ELR (cell line): Measurements from ENCODE around the gene SLC30A7.
A peak's percentile ranks its signal among the peaks of the same experiment; 100 is the strongest.
"Not testable (repeated sequence)": the region's sequence is repeated elsewhere in the genome, so short reads cannot be mapped to it uniquely, and the experiment has no call there.

Source experiments
- DNase-seq: peaks from one replicate; pipeline ENCODE4 v3.0.0-alpha.2; 2015; ENCODE audit warnings: low read depth

SLC30A7 gene

GRCh38 chr1:100941098-100941527, 45.2 kb downstream of the SLC30A7 start:
- DNase-seq = no peak

DNA sequence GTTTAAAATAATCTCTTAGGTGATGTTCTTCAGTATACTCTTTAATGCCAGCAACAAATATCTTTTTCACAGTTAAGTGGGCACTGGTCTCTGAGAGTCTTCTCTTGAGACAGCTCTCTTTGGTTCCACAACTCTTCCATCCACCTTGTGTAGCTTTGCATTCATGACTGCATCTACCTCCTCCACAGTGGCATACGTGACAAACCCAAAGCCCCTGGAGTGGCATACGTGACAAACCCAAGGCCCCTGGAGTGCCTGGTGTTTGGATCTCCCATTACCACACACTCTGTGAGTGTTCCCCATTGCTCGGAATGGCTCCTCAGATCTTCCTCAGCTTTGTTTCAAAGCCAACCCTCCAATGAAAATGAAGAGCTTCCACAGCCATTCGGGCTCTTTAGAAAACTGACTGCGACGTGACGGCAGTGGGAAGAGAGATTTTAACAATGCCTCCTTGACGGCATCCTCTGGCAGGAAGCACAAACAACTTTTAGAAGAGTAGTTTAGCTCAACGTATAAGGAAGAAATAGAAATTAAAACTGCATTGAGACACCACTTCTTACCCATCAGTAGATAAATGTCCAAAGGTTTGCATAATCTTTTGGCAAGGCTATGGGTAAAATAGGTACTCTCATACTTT, 45.8 kb downstream of the SLC30A7 start:
- DNase-seq = no peak

GRCh38 chr1:100942304-100943046, 46.6 kb downstream of the SLC30A7 start:
- no peak for DNase-seq

GRCh38 chr1:100943533-100943932, 47.6 kb downstream of the SLC30A7 start:
- no peak for DNase-seq

- not testable (repeated sequence) for DNase-seq
These were observed 50.2 kb downstream of the SLC30A7 start for GRCh38 chr1:100946064-100946463.

DNA sequence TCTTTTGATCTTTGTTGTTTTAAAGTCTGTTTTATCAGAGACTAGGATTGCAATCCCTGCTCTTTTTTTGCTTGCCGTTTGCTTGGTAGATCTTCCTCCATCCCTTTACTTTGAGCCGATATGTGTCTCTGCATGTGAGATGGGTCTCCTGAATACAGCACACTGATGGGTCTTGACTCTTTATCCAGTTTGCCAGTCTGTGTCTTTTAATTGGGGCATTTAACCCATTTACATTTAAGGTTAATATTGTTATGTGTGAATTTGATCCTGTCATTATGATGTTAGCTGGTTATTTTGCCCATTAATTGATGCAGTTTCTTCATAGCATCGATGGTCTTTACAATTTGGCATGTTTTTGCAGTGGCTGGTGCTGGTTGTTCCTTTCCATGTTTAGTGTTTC, 51.9 kb downstream of the SLC30A7 start:
- not testable (repeated sequence) for DNase-seq

GRCh38 chr1:100948721-100949405, 53.0 kb downstream of the SLC30A7 start:
- DNase-seq = not testable (repeated sequence)

DNA sequence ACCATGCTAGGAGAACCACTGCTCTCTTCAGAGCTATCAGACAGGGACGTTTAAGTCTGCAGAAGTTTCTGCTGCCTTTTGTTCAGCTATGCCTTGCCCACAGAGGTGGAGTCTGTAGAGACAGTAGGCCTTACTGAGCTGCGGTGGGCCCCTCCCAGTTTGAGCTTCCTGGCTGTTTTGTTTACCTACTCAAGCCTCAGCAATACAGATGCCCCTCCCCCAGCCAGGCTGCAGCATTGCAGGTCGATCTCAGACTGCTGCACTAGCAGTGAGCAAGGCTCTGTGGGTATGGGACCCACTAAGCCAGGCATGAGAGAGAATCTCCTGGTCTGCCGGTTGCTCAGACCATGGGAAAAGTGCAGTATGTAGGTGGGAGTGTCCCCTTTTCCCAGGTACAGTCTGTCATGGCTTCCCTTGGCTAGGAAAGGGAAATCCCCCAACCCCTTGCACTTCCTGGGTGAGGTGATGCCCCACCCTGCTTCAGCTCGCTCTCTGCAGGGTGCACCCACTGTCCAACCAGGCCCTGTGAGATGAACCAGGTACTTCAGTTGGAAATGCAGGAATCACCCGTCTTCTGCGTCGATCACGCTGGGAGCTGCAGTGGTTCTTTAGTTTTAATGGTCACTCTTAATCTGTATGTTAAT, 53.7 kb downstream of the SLC30A7 start:
- DNase-seq = peak; percentile 11

DNA sequence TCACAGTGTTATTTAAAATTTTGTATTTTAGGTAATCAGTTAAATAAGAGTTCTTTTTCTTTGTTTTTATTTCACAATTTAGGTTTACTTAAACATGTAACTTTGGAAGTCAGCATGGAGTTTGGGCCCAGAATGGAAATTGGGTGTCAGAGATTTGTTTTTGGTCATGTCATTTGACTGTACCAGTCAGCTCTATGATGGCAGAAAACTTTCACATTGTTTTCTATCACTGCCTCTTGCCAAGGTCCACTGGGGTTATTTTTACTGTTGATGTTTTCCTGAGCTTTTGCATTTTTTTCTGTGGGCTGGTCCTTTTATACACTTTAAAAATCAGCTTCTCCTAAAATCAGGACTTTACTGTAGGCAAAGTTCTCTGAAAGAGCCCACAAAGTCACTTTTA, 54.4 kb downstream of the SLC30A7 start:
- DNase-seq = no peak

DNA sequence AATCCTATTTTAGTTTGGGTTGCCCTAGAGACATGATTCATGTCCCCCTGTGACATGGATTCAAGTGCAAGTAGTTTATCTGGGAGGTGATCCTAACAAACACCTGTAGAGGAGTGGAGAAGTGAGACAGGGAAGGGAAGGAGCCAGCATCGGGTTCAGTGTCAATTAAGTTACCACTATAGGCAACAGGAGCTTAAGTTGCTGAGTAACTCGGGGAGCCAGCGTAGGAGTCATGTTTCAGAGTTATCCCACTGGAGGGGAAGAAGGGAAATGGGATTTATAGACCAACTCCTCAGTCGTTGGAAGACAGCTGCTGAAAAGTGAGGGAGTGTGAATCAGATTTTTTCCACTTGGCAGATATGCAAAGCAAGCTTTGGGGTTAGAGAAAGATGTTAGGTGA, 54.9 kb downstream of the SLC30A7 start:
- DNase-seq = peak; percentile 4

- DNase-seq = no peak
These were observed 56.3 kb downstream of the SLC30A7 start for GRCh38 chr1:100952104-100952745.

DNA sequence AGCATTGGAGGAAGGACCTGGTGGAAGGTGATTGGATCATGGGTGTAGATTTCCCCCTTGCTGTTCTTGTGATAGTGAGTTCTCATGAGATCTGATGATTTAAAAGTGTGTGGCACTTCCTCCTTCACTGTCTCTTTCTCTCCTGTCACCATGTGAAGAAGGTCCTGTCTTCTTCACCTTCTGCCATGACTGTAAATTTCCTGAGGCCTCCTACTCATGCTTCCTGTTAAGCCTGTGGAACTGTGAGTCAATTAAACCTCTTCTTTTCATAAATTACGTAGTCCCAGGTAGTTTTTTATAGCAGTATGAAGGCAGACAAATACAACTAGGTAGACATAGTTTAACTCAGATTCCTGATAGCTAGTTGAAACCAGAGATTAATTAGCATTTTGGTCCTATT, 57.1 kb downstream of the SLC30A7 start:
- peak; percentile 47 for DNase-seq

DNA sequence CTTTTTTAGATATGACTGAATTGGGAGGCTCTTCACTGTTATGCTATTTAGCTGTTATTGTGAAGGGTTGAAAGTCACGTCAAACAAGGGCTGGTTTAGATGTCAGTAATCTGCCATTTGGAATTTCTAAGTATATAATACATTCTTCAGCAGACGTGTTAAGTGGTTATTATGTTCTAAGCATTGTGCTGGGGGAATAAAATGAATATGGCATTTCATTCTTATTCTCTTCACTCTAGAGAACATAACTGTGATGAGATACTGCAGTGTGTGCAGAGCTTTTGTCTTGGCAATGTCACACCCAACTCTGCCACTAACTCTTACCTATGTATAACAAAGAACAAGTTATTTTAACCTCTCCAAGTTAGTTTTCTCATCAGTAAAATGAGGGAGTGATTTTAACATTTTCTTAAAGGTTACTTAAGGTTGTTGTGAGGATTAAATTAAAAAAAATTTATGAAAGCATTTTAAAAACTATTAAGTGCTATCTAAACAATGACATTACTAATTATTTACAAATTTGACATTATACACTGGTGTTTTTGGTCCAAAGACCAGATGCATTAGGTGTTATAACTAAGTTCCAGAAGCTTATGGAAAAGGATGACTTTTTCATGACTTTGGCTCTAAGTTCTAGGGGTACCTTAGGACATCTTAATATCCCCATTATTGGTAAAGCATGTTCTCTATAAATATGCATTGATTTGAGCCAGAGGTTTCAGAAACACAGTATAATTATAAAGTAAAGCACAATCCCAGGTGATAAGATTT, 58.3 kb downstream of the SLC30A7 start:
- no peak for DNase-seq

DNA sequence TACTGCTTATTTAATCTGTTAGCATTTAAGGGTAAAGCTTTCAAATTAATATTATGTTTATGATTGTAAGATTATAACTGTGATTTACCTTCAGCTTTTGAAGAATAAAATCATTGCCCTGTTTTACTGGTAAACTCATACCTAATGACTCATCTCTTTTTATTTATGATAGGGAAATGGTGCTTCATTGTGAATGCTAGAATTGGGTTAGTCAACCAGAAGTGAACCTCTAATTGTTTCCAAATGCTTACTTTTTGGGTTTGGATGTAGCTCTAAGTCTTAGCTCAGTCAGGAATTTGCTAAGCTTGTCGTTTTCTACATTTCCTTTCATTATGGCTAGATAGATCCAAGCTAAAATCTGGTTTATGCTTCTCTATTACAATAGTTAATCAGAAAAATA, 59.4 kb downstream of the SLC30A7 start:
- DNase-seq = peak; percentile 92

DNA sequence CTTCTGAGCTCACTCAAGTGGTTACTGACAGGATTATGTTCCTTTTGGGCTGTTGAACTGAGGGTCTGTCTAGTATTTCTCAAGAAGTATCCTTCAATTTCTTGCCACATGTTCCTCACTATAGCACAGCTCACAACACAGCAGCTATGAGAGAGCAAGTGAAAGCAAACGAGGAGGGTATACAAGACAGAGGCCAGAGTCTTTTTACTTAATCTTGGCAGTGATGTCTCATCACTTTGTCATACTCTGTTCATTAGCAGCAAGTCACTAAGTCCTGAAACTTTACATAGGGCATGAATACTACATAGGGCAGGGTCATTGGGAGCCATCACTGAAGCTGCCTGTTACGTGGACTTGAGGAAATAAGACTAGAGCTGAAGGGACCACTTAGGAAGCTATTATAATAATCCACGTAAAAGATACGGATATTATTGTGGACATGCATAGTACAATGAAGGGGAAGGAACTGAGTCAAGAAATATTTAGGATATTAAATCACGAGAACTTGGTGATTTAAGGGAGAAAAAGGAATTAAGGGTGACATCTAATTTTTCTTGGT, 63.7 kb downstream of the SLC30A7 start:
- peak; percentile 58 for DNase-seq

DNA sequence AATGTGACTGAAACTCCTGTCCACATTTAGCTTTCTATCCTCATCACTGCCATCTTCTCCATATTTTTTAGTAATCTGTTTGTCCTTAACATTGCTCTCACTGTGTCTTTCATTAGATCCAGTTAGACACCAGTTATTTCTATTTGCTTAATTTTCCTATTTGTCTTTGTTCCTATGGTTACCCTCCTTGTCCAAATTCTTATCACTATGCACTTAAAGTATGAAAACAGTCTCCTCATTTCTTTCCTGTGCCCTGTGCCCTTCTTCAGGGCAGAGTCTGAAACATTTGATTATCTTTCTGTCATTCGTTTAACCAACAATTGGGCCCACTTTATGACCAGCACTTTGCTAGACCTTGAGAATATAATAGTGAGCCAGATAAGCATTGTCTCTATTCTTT, 64.2 kb downstream of the SLC30A7 start:
- no peak for DNase-seq

DNA sequence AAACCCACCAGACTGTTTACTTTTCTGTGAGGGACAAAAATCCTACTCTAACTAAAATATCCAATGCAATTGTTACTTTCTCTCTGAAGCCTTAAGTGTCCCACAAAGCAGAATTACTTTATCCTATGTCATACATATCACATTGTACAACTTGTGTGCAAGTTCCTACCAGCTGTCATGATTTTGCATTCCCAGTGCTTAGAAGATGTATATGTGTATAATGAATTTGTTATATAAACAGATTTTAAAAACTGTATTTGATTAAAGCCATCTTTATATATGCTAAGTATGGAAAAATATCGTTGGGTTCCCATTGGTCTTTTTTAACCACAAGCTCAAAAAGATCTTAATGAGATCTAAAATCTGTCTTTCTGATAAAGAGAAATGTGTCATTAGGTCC, 72.7 kb downstream of the SLC30A7 start:
- no peak for DNase-seq

- DNase-seq = no peak
These were observed 73.4 kb downstream of the SLC30A7 start for GRCh38 chr1:100969327-100969726.

- DNase-seq = no peak
These were observed 75.1 kb downstream of the SLC30A7 start for GRCh38 chr1:100971021-100971420.

- DNase-seq = peak; percentile 31
These were observed 76.3 kb downstream of the SLC30A7 start for GRCh38 chr1:100972185-100972584.

DNA sequence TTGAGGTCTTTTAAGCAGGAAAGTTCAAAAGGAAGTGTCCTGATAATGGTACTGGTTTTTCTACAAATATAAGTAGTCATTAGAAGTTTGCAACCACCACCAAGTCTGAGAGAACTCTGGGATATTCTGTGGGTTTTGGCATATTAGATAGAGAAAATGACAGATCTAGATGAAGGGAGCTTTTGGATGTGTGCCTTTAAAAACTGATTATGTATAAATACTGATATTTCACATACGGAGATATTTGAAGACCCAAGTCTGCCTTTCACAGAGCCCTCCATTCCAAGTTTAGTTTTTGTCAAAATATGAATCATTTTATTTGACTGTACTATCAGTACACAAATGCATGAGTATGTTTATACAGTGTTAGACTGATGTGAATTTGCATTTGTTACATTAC, 81.0 kb downstream of the SLC30A7 start:
- no peak for DNase-seq
